ENCODE results near the gene RALGAPA1.

The RALGAPA1 gene

GRCh38 chr14:35643513-35643912, 165.6 kb downstream of the RALGAPA1 start:
- TF ChIP-seq GATA3 (IDR thresholded peaks at IDR 0.05; ENCODE audit: low read depth, low read length) (no peak), GATA2 (IDR thresholded peaks at IDR 0.05; ENCODE audit: low read depth, low read length) (no peak)

- no peak for TF ChIP-seq GATA2 (IDR thresholded peaks at IDR 0.05; ENCODE audit: low read depth, low read length)
- TF ChIP-seq GATA3 (IDR thresholded peaks at IDR 0.05; ENCODE audit: low read depth, low read length) = no peak
Measured at GRCh38 chr14:35637851-35638250, 171.2 kb downstream of the RALGAPA1 start.

DNA sequence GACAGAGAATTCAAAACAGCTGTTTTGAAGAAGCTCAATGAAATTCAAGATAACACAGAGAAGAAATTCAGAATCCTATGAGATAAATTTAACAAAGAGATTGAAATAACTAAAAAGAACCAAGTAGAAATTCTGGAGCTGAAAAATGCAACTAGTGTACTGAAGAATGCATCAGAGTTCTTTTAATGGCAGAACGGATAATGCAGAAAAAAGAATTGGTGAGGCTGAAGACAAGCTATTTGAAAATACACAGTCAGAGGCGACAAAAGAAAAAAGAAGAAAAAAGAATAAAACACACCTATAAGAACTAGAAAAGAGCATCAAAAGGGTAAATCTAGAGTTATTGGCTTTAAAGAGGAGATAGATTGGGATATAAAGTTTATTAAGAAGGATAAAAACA, 171.8 kb downstream of the RALGAPA1 start:
- TF ChIP-seq GATA3 (IDR thresholded peaks at IDR 0.05; ENCODE audit: low read depth, low read length) (no peak), GATA2 (IDR thresholded peaks at IDR 0.05; ENCODE audit: low read depth, low read length) (no peak)

- TF ChIP-seq GATA3 (IDR thresholded peaks at IDR 0.05; ENCODE audit: low read depth, low read length) (no peak), GATA2 (IDR thresholded peaks at IDR 0.05; ENCODE audit: low read depth, low read length) (no peak)
Measured at GRCh38 chr14:35632676-35633075, 176.4 kb downstream of the RALGAPA1 start.

DNA sequence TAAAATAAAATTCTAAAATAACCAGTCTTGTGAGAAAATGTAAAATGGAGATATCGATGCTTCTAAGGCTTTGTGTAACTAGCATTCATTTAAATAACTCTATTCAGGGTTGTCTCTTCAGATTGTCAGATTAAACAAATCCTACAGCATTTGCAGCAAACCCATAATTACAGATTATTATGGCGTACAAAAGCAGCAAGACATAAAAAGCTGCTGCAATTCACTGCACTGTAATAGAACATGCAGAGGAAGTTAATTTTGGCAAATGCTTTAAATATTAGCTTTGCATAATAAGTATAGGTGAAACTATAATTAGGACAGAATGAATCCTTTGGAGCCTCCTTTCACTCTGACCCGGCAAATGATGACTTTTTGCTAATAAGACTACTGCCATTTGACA, 176.8 kb downstream of the RALGAPA1 start:
- no peak for TF ChIP-seq GATA3 (IDR thresholded peaks at IDR 0.05; ENCODE audit: low read depth, low read length)
- no peak for TF ChIP-seq GATA2 (IDR thresholded peaks at IDR 0.05; ENCODE audit: low read depth, low read length)

DNA sequence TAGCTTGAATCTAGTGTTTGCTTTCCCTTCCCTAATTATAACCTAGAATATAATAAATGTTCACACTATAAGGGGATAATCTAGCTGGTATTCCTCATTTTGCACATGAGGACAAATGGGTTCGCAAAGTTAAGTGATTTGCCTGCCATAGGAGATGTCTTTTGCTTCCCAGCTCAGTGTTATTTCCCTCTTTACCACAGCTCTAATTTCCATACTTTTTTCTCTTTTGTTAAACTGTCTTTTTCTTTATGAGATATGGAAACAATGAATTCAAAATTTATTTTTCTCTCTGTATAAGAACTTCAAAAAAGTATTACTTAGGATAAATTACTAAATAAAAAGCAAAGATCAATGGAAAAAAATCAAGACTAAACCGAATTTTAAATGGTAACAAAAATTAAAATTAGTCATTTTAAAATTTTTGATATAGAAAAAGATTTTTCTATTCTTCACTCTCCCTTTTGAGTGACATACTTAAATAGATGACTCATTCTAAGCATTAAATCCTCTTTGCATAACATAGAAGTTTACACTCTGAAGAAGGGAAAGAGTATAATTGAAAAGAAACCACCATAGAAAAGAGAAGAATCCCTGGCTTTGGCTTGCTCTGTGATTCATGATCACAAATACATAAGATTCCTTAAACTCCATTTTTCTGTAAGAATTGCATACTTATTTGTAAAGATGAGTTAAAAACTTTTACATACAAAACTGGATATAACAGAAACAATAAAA, 177.9 kb downstream of the RALGAPA1 start:
- TF ChIP-seq GATA3 (IDR thresholded peaks at IDR 0.05; ENCODE audit: low read depth, low read length) = no peak
- no peak for TF ChIP-seq GATA2 (IDR thresholded peaks at IDR 0.05; ENCODE audit: low read depth, low read length)

DNA sequence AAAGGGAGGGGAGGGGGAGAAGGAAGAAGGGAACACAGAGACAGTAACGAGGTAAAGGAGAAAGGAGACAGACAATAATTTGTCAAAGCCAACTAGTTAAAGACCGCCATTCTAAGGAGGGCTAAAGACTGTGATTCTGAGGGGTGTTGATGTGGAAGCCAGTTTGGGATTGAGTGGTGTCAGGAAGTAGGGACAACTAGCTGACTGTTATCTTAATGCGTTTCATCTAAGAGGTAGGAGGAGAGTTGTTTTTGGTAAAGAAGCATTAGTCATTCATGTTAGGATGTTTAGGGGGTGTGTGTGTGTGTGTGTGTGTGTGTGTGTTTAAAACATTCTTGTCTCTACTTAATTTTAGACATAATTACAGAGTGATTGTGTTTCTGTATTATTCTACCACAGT, 180.1 kb downstream of the RALGAPA1 start:
- TF ChIP-seq GATA2 (IDR thresholded peaks at IDR 0.05; ENCODE audit: low read depth, low read length) = no peak
- TF ChIP-seq GATA3 (IDR thresholded peaks at IDR 0.05; ENCODE audit: low read depth, low read length) = no peak

DNA sequence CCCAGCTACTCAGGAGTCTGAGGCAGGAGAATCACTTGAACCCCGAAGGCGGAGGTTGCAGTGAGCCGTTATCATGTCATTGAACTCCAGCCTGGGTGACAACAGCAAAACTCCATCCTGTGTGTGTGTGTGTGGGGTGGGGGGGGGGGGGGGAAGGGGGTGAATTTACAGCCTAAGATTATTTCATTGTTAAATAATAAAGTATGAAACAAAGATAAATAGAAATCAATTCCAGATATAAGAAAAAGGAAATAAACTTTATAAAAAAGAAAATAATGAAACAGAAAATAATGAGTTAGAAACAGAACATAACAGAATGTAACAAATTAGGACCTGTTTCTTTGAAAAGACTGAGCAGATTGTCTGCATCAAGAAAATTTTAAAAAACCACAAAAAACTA, 191.6 kb downstream of the RALGAPA1 start:
- TF ChIP-seq GATA3 (IDR thresholded peaks at IDR 0.05; ENCODE audit: low read depth, low read length) = no peak
- TF ChIP-seq GATA2 (IDR thresholded peaks at IDR 0.05; ENCODE audit: low read depth, low read length) = no peak

- no peak for TF ChIP-seq GATA2 (IDR thresholded peaks at IDR 0.05; ENCODE audit: low read depth, low read length)
- no peak for TF ChIP-seq GATA3 (IDR thresholded peaks at IDR 0.05; ENCODE audit: low read depth, low read length)
Measured at GRCh38 chr14:35607380-35607779, 201.7 kb downstream of the RALGAPA1 start.

DNA sequence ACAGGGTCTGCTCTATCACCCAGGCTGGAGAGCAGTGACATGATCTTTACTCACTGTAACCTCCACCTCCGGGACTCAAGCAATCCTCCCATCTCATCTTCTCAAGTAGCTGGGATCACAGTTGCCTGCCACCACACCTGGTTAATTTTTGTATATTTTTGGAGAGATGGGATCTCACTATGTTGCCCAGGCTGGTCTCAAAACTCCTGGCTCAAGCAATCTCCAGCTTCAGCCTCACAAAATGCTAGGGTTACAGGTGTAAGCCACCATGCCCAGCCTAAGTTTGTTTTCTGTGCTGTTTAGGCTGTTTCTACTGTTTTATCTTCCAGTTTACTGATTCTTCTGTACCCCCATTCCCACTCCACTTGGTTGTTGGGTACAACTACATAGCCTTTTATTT, 208.8 kb downstream of the RALGAPA1 start:
- no peak for TF ChIP-seq GATA3 (IDR thresholded peaks at IDR 0.05; ENCODE audit: low read depth, low read length)
- no peak for TF ChIP-seq GATA2 (IDR thresholded peaks at IDR 0.05; ENCODE audit: low read depth, low read length)

GRCh38 chr14:35594616-35595015, 214.5 kb downstream of the RALGAPA1 start:
- TF ChIP-seq GATA2 (IDR thresholded peaks at IDR 0.05; ENCODE audit: low read depth, low read length) (no peak), GATA3 (IDR thresholded peaks at IDR 0.05; ENCODE audit: low read depth, low read length) (no peak)

- TF ChIP-seq GATA3 (IDR thresholded peaks at IDR 0.05; ENCODE audit: low read depth, low read length) (no peak), GATA2 (IDR thresholded peaks at IDR 0.05; ENCODE audit: low read depth, low read length) (no peak)
Measured at GRCh38 chr14:35578639-35579038, 230.5 kb downstream of the RALGAPA1 start.

DNA sequence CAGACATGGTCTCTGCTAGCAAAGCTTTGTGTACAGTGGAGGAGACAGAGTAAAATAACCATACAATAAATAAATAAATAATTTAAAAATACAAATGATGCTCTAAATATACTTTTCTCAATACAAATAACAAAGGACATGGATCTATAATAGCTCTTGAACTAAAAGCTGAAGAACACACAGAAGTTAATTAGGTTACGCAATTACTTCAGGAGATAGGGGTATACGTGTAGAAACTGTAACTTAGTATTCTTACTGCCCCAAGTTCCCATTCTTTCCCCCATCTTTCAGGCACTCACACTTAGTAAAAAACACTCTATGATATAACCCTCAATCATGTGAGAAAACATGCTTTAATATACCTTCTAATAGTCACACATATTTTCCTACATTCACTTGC, 231.0 kb downstream of the RALGAPA1 start:
- no peak for TF ChIP-seq GATA2 (IDR thresholded peaks at IDR 0.05; ENCODE audit: low read depth, low read length)
- no peak for TF ChIP-seq GATA3 (IDR thresholded peaks at IDR 0.05; ENCODE audit: low read depth, low read length)

- TF ChIP-seq GATA3 (IDR thresholded peaks at IDR 0.05; ENCODE audit: low read depth, low read length) = no peak
- TF ChIP-seq GATA2 (IDR thresholded peaks at IDR 0.05; ENCODE audit: low read depth, low read length) = no peak
Measured at GRCh38 chr14:35576856-35577255, 232.2 kb downstream of the RALGAPA1 start.

DNA sequence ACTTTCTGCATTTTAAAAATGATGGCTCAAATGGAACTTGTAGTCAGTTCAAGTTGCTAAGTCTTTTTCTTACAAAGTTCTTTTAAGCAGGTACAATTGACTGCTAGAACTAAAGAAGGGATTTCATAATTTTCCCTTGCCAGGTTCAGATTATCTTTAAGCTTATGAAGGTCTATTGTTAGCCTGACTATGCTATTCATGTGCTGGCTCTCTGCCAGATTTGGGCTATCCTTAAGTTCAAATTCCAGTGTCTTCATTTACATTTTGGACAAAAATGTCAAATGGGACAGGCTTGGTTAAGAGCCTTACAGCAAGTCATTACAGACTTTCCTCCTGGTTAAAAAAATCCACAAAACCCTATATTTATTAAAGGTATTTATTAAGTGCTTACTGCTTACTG, 232.8 kb downstream of the RALGAPA1 start:
- TF ChIP-seq GATA2 (IDR thresholded peaks at IDR 0.05; ENCODE audit: low read depth, low read length) = no peak
- TF ChIP-seq GATA3 (IDR thresholded peaks at IDR 0.05; ENCODE audit: low read depth, low read length) = no peak

DNA sequence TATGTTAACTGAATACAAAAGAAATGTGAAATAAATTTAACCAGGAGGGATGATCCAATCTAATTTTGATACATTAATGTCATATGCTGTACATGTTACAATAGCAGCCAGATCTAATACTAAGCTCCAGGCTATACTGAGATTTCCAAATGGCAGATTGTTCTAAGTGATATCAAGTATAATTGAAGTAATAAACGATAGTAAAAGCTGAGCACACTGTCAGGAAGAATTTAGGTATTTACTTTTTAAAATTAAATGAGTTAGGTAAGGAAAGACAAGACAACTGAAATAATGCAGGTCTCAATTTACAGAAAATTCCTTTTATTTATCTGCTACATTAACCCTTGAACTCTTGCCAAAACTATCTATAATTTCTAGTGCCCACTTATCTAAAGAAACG, 235.2 kb downstream of the RALGAPA1 start:
- TF ChIP-seq GATA2 (IDR thresholded peaks at IDR 0.05; ENCODE audit: low read depth, low read length) (peak; percentile 72), GATA3 (IDR thresholded peaks at IDR 0.05; ENCODE audit: low read depth, low read length) (peak; percentile 98)
